B cell (primary cell): ENCODE results near the gene AMOTL1. TPM values are rescaled to one million over a fixed set of nuclear protein-coding genes. Genes with fewer than 3 reads are reported as not detected.

ENCODE experiments used
- ATAC-seq: fragments of 200-7000 bp; cut with Tn5 transposase; one replicate; pipeline ENCODE4 v1.10.0; 2021; ENCODE audit warnings: low read depth, mild to moderate bottlenecking, moderate number of reproducible peaks, moderate library complexity
- CTCF ChIA-PET: fragments of 350-600 bp; sonication (Branson Sonifier 250); formaldehyde crosslinking; loops from one replicate; lab custom pipeline; 2021; ENCODE audit warnings: antibody characterized with exemption, inconsistent platforms; lab: Charles Lee
- POLR2A ChIA-PET: fragments of 350-600 bp; sonication (Branson Sonifier 250); formaldehyde crosslinking; loops from one replicate; lab custom pipeline; 2021; ENCODE audit warnings: antibody characterized with exemption; lab: Charles Lee
- DNase-seq: peaks from one replicate; pipeline ENCODE4 v3.0.0; 2013
- H2AFZ ChIP-seq: 2 replicates; pipeline ENCODE4 v1.6.1; 2012; ENCODE audit warnings: mild to moderate bottlenecking, low read depth, low read length; ENCODE audit not compliant: insufficient read depth, poor library complexity, severe bottlenecking
- H3K27ac ChIP-seq, 2 donors: 1 replicate in 1 of 2; 2 replicates in 1 of 2; pipeline ENCODE4 v1.5.1; 2012 to 2013; ENCODE audit warnings: low read length in 2 of 2, mild to moderate bottlenecking in 2 of 2, moderate library complexity in 1 of 2
- H3K27me3 ChIP-seq, 4 experiments: fragments of 200-600 bp in 1 of 4; sonication (generic) in 1 of 4; replicated peaks in 1 of 4; 1 replicate in 2 of 4; 2 replicates in 2 of 4; pipeline versions ENCODE4 v1.6.1 to v1.7.0; 2013 to 2016; ENCODE audit warnings: low read length in 3 of 4, mild to moderate bottlenecking in 2 of 4, mixed read lengths in 1 of 4, moderate library complexity in 1 of 4; ENCODE audit not compliant: insufficient read depth in 4 of 4, control insufficient read depth in 3 of 4; ENCODE audit errors: control extremely low read depth in 1 of 4
- H3K36me3 ChIP-seq, 2 experiments: replicated peaks in 1 of 2; 1 replicate in 1 of 2; 2 replicates in 1 of 2; pipeline versions ENCODE4 v1.6.1 to v1.7.1; 2013; ENCODE audit warnings: low read length in 1 of 2; ENCODE audit not compliant: insufficient read depth in 2 of 2, control insufficient read depth in 1 of 2; ENCODE audit errors: control extremely low read depth in 1 of 2, extremely low read depth in 1 of 2
- H3K4me1 ChIP-seq, 2 donors: fragments of 200-600 bp in 1 of 2; sonication (generic) in 1 of 2; 1 replicate in 1 of 2; 2 replicates in 1 of 2; pipeline versions ENCODE4 v1.5.1 to v1.6.1; 2013 to 2017; ENCODE audit warnings: low read length in 2 of 2; ENCODE audit not compliant: control insufficient read depth in 2 of 2, insufficient read depth in 2 of 2
- H3K4me2 ChIP-seq: replicated peaks from 2 replicates; pipeline ENCODE3; 2012; ENCODE audit warnings: mild to moderate bottlenecking, low read depth, low read length; ENCODE audit not compliant: poor library complexity, severe bottlenecking
- H3K4me3 ChIP-seq, 5 experiments: fragments of 200-600 bp in 1 of 5; sonication (generic) in 1 of 5; 1 replicate in 3 of 5; 2 replicates in 2 of 5; pipeline versions ENCODE4 v1.5.1 to v1.7.0; 2011 to 2016; ENCODE audit warnings: low read length in 4 of 5, mild to moderate bottlenecking in 4 of 5, low read depth in 2 of 5, control low read depth in 1 of 5, moderate library complexity in 1 of 5; ENCODE audit not compliant: insufficient read depth in 1 of 5; ENCODE audit errors: control extremely low read depth in 1 of 5, extremely low read depth in 1 of 5
- H3K79me2 ChIP-seq: fragments of 200-600 bp; sonication (generic); one replicate; pipeline ENCODE4 v1.6.0; 2016; ENCODE audit warnings: low read length; ENCODE audit not compliant: control insufficient read depth, insufficient read depth
- H3K9ac ChIP-seq: fragments of 200-600 bp; sonication (generic); 2 replicates; pipeline ENCODE4 v1.6.1; 2017; ENCODE audit warnings: mild to moderate bottlenecking, low read length, moderate library complexity
- H3K9me3 ChIP-seq, 3 donors: one replicate each; pipeline versions ENCODE4 v1.6.1 to v1.7.1; 2013; ENCODE audit warnings: low read length in 2 of 3; ENCODE audit not compliant: control insufficient read depth in 2 of 3, insufficient read depth in 1 of 3; ENCODE audit errors: control extremely low read depth in 1 of 3
- H4K20me1 ChIP-seq: 2 replicates; pipeline ENCODE4 v1.6.0; 2012; ENCODE audit warnings: mild to moderate bottlenecking, low read length; ENCODE audit not compliant: insufficient read depth, control insufficient read depth, poor library complexity, severe bottlenecking
- H3K27ac Mint-ChIP-seq: one replicate; pipeline ENCODE4 v1.8.0; 2021; ENCODE audit warnings: mixed read lengths
- H3K27me3 Mint-ChIP-seq: one replicate; pipeline ENCODE4 v1.8.0; 2021; ENCODE audit warnings: mixed read lengths
- H3K4me1 Mint-ChIP-seq: one replicate; pipeline ENCODE4 v1.8.0; 2021; ENCODE audit warnings: mixed read lengths
- H3K4me3 Mint-ChIP-seq: one replicate; pipeline ENCODE4 v1.8.0; 2021; ENCODE audit warnings: mixed read lengths
- H3K9me3 Mint-ChIP-seq: one replicate; pipeline ENCODE4 v1.8.0; 2022; ENCODE audit warnings: mixed read lengths; ENCODE audit not compliant: insufficient read depth
- EZH2 ChIP-seq: IDR thresholded peaks from 2 replicates; pipeline ENCODE4 v1.6.1; 2012; ENCODE audit warnings: borderline replicate concordance, low read depth, mild to moderate bottlenecking, moderate library complexity, low read length; ENCODE audit not compliant: insufficient read depth, poor library complexity, severe bottlenecking
- WGBS: methylation state at CpG from one replicate; pipeline ENCODE4 v1.1.5; 2013; ENCODE audit warnings: missing lambda C conversion rate; ENCODE audit not compliant: insufficient coverage; 5-methylcytosine and 5-hydroxymethylcytosine counted together
- intact Hi-C: fragments of 100-400 bp; cut with micrococcal nuclease; formaldehyde crosslinking; loops from one replicate; pipeline ENCODE4 v1.10.0; 2022
- polyA plus RNA-seq: library from polyadenylated mRNA; depleted of rRNA; stranded (reverse); fragments of >200 nt; gene quantifications from 2 replicates; pipeline ENCODE4 v1.2.3, GENCODE V29; 2012
- total RNA-seq, 2 donors: library from RNA; stranded (reverse); fragments of 120-200 nt in 1 of 2; gene quantifications; 1 replicate in 1 of 2; 2 replicates in 1 of 2; pipeline versions ENCODE4 v1.2.3 to v1.2.4, GENCODE V29; 2013 to 2022
- TF ChIP-seq, protein P1 (sequence below): fragments of 200-600 bp; IDR thresholded peaks from one replicate; pipeline ENCODE4 v1.8.0; 2022; ENCODE audit warnings: antibody characterized with exemption, mild to moderate bottlenecking

Gene AMOTL1
- total and polyA plus RNA-seq, 2 donors (not counting 1 experiment from before 2014, with no cell fraction given): 0.04 to 0.30 TPM

DNA sequence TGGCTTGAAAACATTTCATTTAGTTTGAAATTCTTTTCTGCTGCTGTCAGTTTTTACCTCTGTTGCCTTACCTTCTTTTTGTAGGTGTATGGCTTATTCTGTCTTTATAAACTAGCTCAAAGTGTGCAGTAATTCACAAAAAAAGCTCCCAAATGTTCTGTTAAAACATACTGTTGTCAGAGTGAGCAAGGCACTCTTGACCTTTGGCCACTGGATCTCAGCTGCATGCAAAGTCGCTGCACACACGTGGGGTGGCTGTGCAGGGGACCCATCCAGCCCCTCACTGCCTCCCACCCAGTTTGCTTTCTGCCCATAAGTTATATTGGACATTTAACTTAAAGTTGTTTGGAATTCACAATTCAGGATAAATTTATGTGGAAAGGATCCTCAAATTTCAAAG lies 92.2 kb downstream of the AMOTL1 start:
- H3K27ac ChIP-seq: no peak overlapping the region
- H3K27ac Mint-ChIP-seq: no peak overlapping the region
- POLR2A ChIA-PET: no interaction called here
- intact Hi-C loops: no loop called here
- WGBS: 100% methylated on average over 2 of the region's 2 CpGs
- H3K9ac ChIP-seq: no peak overlapping the region
- H3K27me3 ChIP-seq: no peaks in the 10 kb centered on the region
- DNase-seq (no peak), ATAC-seq (no peak)
- no peak overlapping the region for H3K4me3 Mint-ChIP-seq
- H4K20me1 ChIP-seq: no peaks in the 10 kb centered on the region
- H3K4me1 ChIP-seq: peaks cover 0 to 10% of the 10 kb centered on the region in 2 donors
- H3K27me3 Mint-ChIP-seq: no peaks in the 10 kb centered on the region
- H3K36me3 ChIP-seq: no peaks in the 10 kb centered on the region
- H3K4me2 ChIP-seq: no peak overlapping the region
- H3K4me1 Mint-ChIP-seq: peaks cover 9% of the 10 kb centered on the region
- CTCF ChIA-PET: no interaction called here
- no peak for TF ChIP-seq EZH2
- TF ChIP-seq, protein P1, sequence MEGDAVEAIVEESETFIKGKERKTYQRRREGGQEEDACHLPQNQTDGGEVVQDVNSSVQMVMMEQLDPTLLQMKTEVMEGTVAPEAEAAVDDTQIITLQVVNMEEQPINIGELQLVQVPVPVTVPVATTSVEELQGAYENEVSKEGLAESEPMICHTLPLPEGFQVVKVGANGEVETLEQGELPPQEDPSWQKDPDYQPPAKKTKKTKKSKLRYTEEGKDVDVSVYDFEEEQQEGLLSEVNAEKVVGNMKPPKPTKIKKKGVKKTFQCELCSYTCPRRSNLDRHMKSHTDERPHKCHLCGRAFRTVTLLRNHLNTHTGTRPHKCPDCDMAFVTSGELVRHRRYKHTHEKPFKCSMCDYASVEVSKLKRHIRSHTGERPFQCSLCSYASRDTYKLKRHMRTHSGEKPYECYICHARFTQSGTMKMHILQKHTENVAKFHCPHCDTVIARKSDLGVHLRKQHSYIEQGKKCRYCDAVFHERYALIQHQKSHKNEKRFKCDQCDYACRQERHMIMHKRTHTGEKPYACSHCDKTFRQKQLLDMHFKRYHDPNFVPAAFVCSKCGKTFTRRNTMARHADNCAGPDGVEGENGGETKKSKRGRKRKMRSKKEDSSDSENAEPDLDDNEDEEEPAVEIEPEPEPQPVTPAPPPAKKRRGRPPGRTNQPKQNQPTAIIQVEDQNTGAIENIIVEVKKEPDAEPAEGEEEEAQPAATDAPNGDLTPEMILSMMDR: no peak
- H3K4me3 ChIP-seq: no peak overlapping the region
- H3K9me3 Mint-ChIP-seq: no peaks in the 10 kb centered on the region
- H2AFZ ChIP-seq: no peak overlapping the region
- H3K9me3 ChIP-seq: no peaks in the 10 kb centered on the region
- no peaks in the 10 kb centered on the region for H3K79me2 ChIP-seq

DNA sequence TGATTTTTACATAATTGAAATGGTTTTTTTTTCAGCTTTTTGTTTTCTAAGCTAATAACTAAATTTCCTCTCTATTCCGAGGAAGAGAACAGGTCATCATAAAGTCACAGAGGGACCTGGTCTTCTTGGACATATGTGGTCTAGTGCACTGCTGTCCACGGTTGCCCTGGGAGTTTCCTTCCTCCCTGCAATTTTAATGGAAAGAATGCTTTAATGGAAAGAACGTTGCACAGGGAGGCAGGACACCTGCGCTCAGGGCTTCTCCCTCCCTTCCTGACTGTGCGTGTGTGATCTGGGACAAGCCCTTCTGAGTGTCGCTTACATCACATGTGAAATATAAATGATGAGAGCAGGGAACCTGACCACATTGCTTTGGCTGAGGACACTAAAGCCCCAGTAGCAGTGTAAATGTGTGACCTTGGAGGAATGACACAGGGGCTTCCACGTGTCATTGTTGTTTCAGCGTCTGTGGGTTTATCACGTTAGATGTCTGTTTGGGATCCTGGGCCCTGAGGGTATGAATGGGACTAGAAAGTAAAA lies 93.2 kb downstream of the AMOTL1 start:
- Mint-ChIP-seq H3K27ac (no peak overlapping the region), H3K4me1 (peaks cover 9% of the 10 kb centered on the region), H3K27me3 (no peaks in the 10 kb centered on the region), H3K9me3 (no peaks in the 10 kb centered on the region), H3K4me3 (no peak overlapping the region)
- H3K36me3 ChIP-seq: no peaks in the 10 kb centered on the region
- no peak overlapping the region for H3K4me3 ChIP-seq
- no peaks in the 10 kb centered on the region for H3K27me3 ChIP-seq
- intact Hi-C loops: no loop called here
- H3K9ac ChIP-seq: no peak overlapping the region
- no peaks in the 10 kb centered on the region for H4K20me1 ChIP-seq
- DNase-seq: no peak
- H3K4me2 ChIP-seq: no peak overlapping the region
- H3K4me1 ChIP-seq: peaks cover 0 to 10% of the 10 kb centered on the region in 2 donors
- TF ChIP-seq, protein P1: no peak
- no peak for TF ChIP-seq EZH2
- CTCF ChIA-PET: no interaction called here
- POLR2A ChIA-PET: no interaction called here
- WGBS: 89% methylated on average over 3 of the region's 9 CpGs
- no peak overlapping the region for H3K27ac ChIP-seq
- no peak overlapping the region for H2AFZ ChIP-seq
- no peaks in the 10 kb centered on the region for H3K79me2 ChIP-seq
- no peaks in the 10 kb centered on the region for H3K9me3 ChIP-seq
- no peak for ATAC-seq
